GM12865 (cell line): ENCODE data around the gene PCDH8.

Source experiments
- DNase-seq: peaks from one replicate; pipeline ENCODE4 v3.0.0; 2010; ENCODE audit warnings: low read depth
- H3K4me3 ChIP-seq: 2 replicates; pipeline ENCODE4 v1.5.1; 2011; ENCODE audit warnings: mild to moderate bottlenecking, low read depth, low read length, control low read depth
- CTCF ChIP-seq: IDR thresholded peaks from 2 replicates; pipeline ENCODE4 v1.5.1; 2011; ENCODE audit warnings: low read length, control low read depth, low read depth, inconsistent platforms; ENCODE audit not compliant: insufficient read depth; ENCODE audit errors: missing control alignments

The PCDH8 gene

GRCh38 chr13:52887165-52887564, 38.7 kb upstream of the PCDH8 start:
- no peak for TF ChIP-seq CTCF
- no peak for DNase-seq
- H3K4me3 ChIP-seq = no peak overlapping the region

- DNase-seq = no peak
- H3K4me3 ChIP-seq = no peak overlapping the region
- TF ChIP-seq CTCF = no peak
Measured at GRCh38 chr13:52885141-52885540, 36.7 kb upstream of the PCDH8 start.

- no peak for DNase-seq
- no peak overlapping the region for H3K4me3 ChIP-seq
- no peak for TF ChIP-seq CTCF
Measured at GRCh38 chr13:52884429-52885010, 36.1 kb upstream of the PCDH8 start.

- TF ChIP-seq CTCF = no peak
- no peak for DNase-seq
- no peak overlapping the region for H3K4me3 ChIP-seq
Measured at GRCh38 chr13:52882785-52883184, 34.3 kb upstream of the PCDH8 start.

- no peak for DNase-seq
- TF ChIP-seq CTCF = no peak
- no peak overlapping the region for H3K4me3 ChIP-seq
Measured at GRCh38 chr13:52879950-52880741, 31.7 kb upstream of the PCDH8 start.

GRCh38 chr13:52878831-52879230, 30.4 kb upstream of the PCDH8 start:
- no peak overlapping the region for H3K4me3 ChIP-seq
- TF ChIP-seq CTCF = no peak
- DNase-seq = no peak
